OCI-M1 (cell line): ENCODE data around the gene KDM6A.
A peak's percentile ranks its signal among the peaks of the same experiment; 100 is the strongest.
"Not testable (repeated sequence)": the region's sequence is repeated elsewhere in the genome, so short reads cannot be mapped to it uniquely, and the experiment has no call there.

Experiments
- DNase-seq: peaks from one replicate; lab custom pipeline; 2025; lab: John Stamatoyannopoulos, UW

KDM6A gene

GRCh38 chrX:44961817-44962607 is 89.0 kb downstream of the KDM6A start:
- DNase-seq, result no peak

GRCh38 chrX:44962944-44963343 is 90.0 kb downstream of the KDM6A start:
- no peak for DNase-seq

GRCh38 chrX:44967221-44967620 is 94.2 kb downstream of the KDM6A start:
- DNase-seq, result no peak

- DNase-seq, result peak; percentile 5
Measured at GRCh38 chrX:44970709-44971108, 97.7 kb downstream of the KDM6A start.

GRCh38 chrX:44971674-44972073 is 98.7 kb downstream of the KDM6A start:
- peak; percentile 69 for DNase-seq

- peak; percentile 34 for DNase-seq
Measured at GRCh38 chrX:44972132-44972531, 99.1 kb downstream of the KDM6A start.

- no peak for DNase-seq
Measured at GRCh38 chrX:44973420-44973932, 100.5 kb downstream of the KDM6A start.

- DNase-seq, result no peak
Measured at GRCh38 chrX:44974451-44974850, 101.5 kb downstream of the KDM6A start.

GRCh38 chrX:44975666-44976263 is 102.8 kb downstream of the KDM6A start:
- DNase-seq, result peak; percentile 2

- no peak for DNase-seq
Measured at GRCh38 chrX:44978976-44979375, 106.0 kb downstream of the KDM6A start.

GRCh38 chrX:44980403-44980802 is 107.4 kb downstream of the KDM6A start:
- no peak for DNase-seq

- no peak for DNase-seq
Measured at GRCh38 chrX:44980883-44981282, 107.9 kb downstream of the KDM6A start.

GRCh38 chrX:44989995-44990770 is 117.2 kb downstream of the KDM6A start:
- no peak for DNase-seq

GRCh38 chrX:44992775-44993174 is 119.8 kb downstream of the KDM6A start:
- no peak for DNase-seq

GRCh38 chrX:44996277-44996676 is 123.3 kb downstream of the KDM6A start:
- no peak for DNase-seq

- peak; percentile 42 for DNase-seq
Measured at GRCh38 chrX:44997282-44997812, 124.4 kb downstream of the KDM6A start.

GRCh38 chrX:44997888-44998287 is 124.9 kb downstream of the KDM6A start:
- DNase-seq, result no peak

- DNase-seq, result not testable (repeated sequence)
Measured at GRCh38 chrX:44999237-44999636, 126.2 kb downstream of the KDM6A start.

- DNase-seq, result not testable (repeated sequence)
Measured at GRCh38 chrX:44999872-45000271, 126.9 kb downstream of the KDM6A start.

- peak; percentile 74 for DNase-seq
Measured at GRCh38 chrX:45001048-45001447, 128.1 kb downstream of the KDM6A start.

GRCh38 chrX:45003085-45003484 is 130.1 kb downstream of the KDM6A start:
- no peak for DNase-seq
